HepG2 (cell line): Measurements from ENCODE around the gene MIF4GD. TPM values are rescaled to one million over a fixed set of nuclear protein-coding genes. Genes with fewer than 3 reads are reported as not detected.

Experiments used
- BCL3 ChIP-seq: sonication (generic); formaldehyde crosslinking; IDR thresholded peaks from 2 replicates; pipeline ENCODE4 v1.5.1; 2020; ENCODE audit warnings: mild to moderate bottlenecking, missing genetic modification reagents, moderate library complexity
- CCAR2 ChIP-seq: fragments of 200-400 bp; formaldehyde crosslinking; optimal IDR thresholded peaks from 2 replicates; pipeline ENCODE3; 2018; ENCODE audit warnings: low read depth, mild to moderate bottlenecking, low read length, moderate library complexity
- HMG20A ChIP-seq: IDR thresholded peaks from 2 replicates; pipeline ENCODE4 v1.6.1; 2016; ENCODE audit warnings: borderline replicate concordance
- KDM6A ChIP-seq: IDR thresholded peaks from 2 replicates; pipeline ENCODE4 v1.6.1; 2016; ENCODE audit warnings: low read depth
- MIER3 ChIP-seq: IDR thresholded peaks from 2 replicates; pipeline ENCODE4 v1.6.1; 2016; ENCODE audit warnings: missing compliant biosample characterization, borderline replicate concordance
- NFYC ChIP-seq: IDR thresholded peaks from 2 replicates; pipeline ENCODE4 v1.6.1; 2016; ENCODE audit warnings: missing genetic modification reagents, missing compliant biosample characterization
- NR3C1 ChIP-seq: sonication (generic); formaldehyde crosslinking; IDR thresholded peaks from 2 replicates; pipeline ENCODE4 v1.4.0; 2020; ENCODE audit warnings: missing genetic modification reagents
- PHF5A ChIP-seq: IDR thresholded peaks from one replicate; pipeline ENCODE4 v1.6.1; 2018; ENCODE audit warnings: low read depth, missing genetic modification reagents; ENCODE audit not compliant: unreplicated experiment
- PLSCR1 ChIP-seq: sonication (generic); formaldehyde crosslinking; IDR thresholded peaks from 2 replicates; pipeline ENCODE4 v1.5.0; 2020; ENCODE audit warnings: missing genetic modification reagents, mild to moderate bottlenecking, borderline replicate concordance
- TFDP2 ChIP-seq: sonication (generic); formaldehyde crosslinking; IDR thresholded peaks from 2 replicates; pipeline ENCODE4 v1.4.0; 2020; ENCODE audit warnings: missing genetic modification reagents
- ZBTB42 ChIP-seq: sonication (generic); formaldehyde crosslinking; IDR thresholded peaks from 2 replicates; pipeline ENCODE4 v1.5.0; 2020; ENCODE audit warnings: mild to moderate bottlenecking, missing genetic modification reagents
- ZNF160 ChIP-seq: sonication (generic); formaldehyde crosslinking; IDR thresholded peaks from 2 replicates; pipeline ENCODE4 v1.8.0; 2022; ENCODE audit warnings: mild to moderate bottlenecking, inconsistent platforms, missing genetic modification reagents
- ZNF350 ChIP-seq: sonication (generic); formaldehyde crosslinking; IDR thresholded peaks from 2 replicates; pipeline ENCODE4 v1.4.0; 2020; ENCODE audit warnings: mild to moderate bottlenecking, low read depth, missing genetic modification reagents, borderline replicate concordance
- ZNF646 ChIP-seq: sonication (generic); formaldehyde crosslinking; IDR thresholded peaks from 2 replicates; pipeline ENCODE4 v1.9.0; 2021; ENCODE audit warnings: mild to moderate bottlenecking, missing genetic modification reagents
- ZNF839 ChIP-seq: sonication (generic); formaldehyde crosslinking; IDR thresholded peaks from 2 replicates; pipeline ENCODE4 v1.4.0; 2020; ENCODE audit warnings: missing genetic modification reagents, mild to moderate bottlenecking, borderline replicate concordance
- ZSCAN21 ChIP-seq: sonication (generic); formaldehyde crosslinking; IDR thresholded peaks from 2 replicates; pipeline ENCODE4 v1.8.0; 2022; ENCODE audit warnings: mild to moderate bottlenecking, missing genetic modification reagents, moderate library complexity, borderline replicate concordance
- polyA plus RNA-seq, 8 experiments: library from polyadenylated mRNA; depleted of rRNA in 3 of 8; stranded (reverse) in 7 of 8; unstranded in 1 of 8; fragments of >200 nt; fragmentation: Illumina TruSeq in 4 of 8; extraction: Trizol in 4 of 8; gene quantifications; 2 replicates each; pipeline versions ENCODE4 v1.2.1 to v1.2.3, GENCODE V29; 2011 to 2016; ENCODE audit warnings: low read depth in 4 of 8, missing spikeins in 1 of 8, mixed read lengths in 1 of 8; ENCODE audit not compliant: insufficient read depth in 1 of 8
- total RNA-seq, 5 experiments: library from RNA; depleted of rRNA; stranded (reverse); fragments of >200 nt; fragmentation: Illumina TruSeq; extraction: Trizol; gene quantifications; 2 replicates each; pipeline ENCODE4 v1.2.3, GENCODE V29; 2016; ENCODE audit warnings: low read depth in 1 of 5
- TF ChIP-seq, protein P1 (sequence below): sonication (generic); formaldehyde crosslinking; IDR thresholded peaks from 2 replicates; pipeline ENCODE4 v1.4.0; 2020; ENCODE audit warnings: missing genetic modification reagents

MIF4GD gene
- total and polyA plus RNA-seq, 2 of the 13 experiments (the other 11 are each of a cell fraction or from before 2014, with no cell fraction given), result 14.0 to 28.0 TPM

DNA sequence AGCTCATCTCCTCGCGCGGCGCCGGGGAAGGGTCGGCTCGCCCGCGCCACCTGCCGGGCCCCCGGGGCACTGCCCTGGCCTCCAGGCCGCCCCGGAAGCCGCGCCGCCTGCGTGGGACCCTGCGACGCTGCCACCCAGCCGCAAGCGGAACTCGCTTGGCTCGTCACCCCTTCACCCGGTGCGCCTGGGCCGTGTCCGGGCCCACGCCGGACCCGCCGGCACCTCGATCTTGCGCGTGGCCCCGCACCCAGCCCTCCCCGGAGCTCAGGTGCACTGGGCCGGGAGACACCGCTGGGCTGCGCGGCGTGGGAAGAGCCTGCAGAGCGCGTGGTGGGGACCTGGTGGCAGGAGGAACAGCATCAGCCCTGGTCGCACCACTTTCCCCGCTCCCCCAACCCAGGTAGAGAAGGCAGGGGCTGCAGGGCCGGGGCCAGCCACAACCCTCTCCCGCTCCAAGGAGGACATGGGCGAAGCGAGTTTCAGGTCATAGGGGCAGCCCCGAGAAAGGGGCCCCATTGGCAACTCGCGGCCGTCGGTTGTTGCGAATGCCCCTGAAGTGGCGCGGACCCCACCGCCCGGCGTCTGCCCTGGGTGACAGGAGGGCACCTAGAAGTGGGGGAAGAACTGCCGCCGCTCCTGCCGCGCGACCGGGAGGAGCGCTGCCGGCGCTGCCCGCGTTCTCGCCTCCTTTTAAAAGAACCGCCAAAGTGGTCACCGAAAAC is 363 bp upstream of the MIF4GD start (continued):
- TF ChIP-seq ZNF646 (CRISPR knock-in tag), result no peak
- TF ChIP-seq PHF5A (CRISPR knock-in tag), result peak; percentile 59
- TF ChIP-seq ZBTB42 (CRISPR knock-in tag), result peak; percentile 78; the same call in 1 of the 2 replicates
- TF ChIP-seq ZSCAN21 (CRISPR knock-in tag), result peak; percentile 79
- TF ChIP-seq ZNF350, result no peak
- peak; percentile 88 for TF ChIP-seq ZNF160 (CRISPR knock-in tag)
- no peak for TF ChIP-seq HMG20A (CRISPR knock-in tag)
- TF ChIP-seq BCL3 (CRISPR knock-in tag), result peak; percentile 57; the same call in 1 of the 2 replicates
- no peak for TF ChIP-seq MIER3 (CRISPR knock-in tag)
- no peak for TF ChIP-seq KDM6A (CRISPR knock-in tag)
- TF ChIP-seq NFYC, result peak; percentile 9; the same call in 1 of the 2 replicates
- TF ChIP-seq CCAR2, result no peak
- TF ChIP-seq TFDP2 (CRISPR knock-in tag), result peak; percentile 68
- TF ChIP-seq PLSCR1 (CRISPR knock-in tag), result no peak
- TF ChIP-seq, protein P1, sequence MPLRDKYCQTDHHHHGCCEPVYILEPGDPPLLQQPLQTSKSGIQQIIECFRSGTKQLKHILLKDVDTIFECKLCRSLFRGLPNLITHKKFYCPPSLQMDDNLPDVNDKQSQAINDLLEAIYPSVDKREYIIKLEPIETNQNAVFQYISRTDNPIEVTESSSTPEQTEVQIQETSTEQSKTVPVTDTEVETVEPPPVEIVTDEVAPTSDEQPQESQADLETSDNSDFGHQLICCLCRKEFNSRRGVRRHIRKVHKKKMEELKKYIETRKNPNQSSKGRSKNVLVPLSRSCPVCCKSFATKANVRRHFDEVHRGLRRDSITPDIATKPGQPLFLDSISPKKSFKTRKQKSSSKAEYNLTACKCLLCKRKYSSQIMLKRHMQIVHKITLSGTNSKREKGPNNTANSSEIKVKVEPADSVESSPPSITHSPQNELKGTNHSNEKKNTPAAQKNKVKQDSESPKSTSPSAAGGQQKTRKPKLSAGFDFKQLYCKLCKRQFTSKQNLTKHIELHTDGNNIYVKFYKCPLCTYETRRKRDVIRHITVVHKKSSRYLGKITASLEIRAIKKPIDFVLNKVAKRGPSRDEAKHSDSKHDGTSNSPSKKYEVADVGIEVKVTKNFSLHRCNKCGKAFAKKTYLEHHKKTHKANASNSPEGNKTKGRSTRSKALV (CRISPR knock-in tag), result no peak; the same call in 1 of the 2 replicates
- no peak for TF ChIP-seq ZNF839 (CRISPR knock-in tag)
- no peak for TF ChIP-seq NR3C1 (CRISPR knock-in tag)
